B cell (primary cell): ENCODE data around the gene ELL. TPM values are rescaled to one million over a fixed set of nuclear protein-coding genes. Genes with fewer than 3 reads are reported as not detected.
A peak's percentile ranks its signal among the peaks of the same experiment; 100 is the strongest.

Experiments
- ATAC-seq: fragments of 200-7000 bp; cut with Tn5 transposase; one replicate; pipeline ENCODE4 v1.10.0; 2021; ENCODE audit warnings: low read depth, mild to moderate bottlenecking, moderate number of reproducible peaks, moderate library complexity
- CTCF ChIA-PET: fragments of 350-600 bp; sonication (Branson Sonifier 250); formaldehyde crosslinking; loops from one replicate; lab custom pipeline; 2021; ENCODE audit warnings: antibody characterized with exemption, inconsistent platforms; lab: Charles Lee
- POLR2A ChIA-PET: fragments of 350-600 bp; sonication (Branson Sonifier 250); formaldehyde crosslinking; loops from one replicate; lab custom pipeline; 2021; ENCODE audit warnings: antibody characterized with exemption; lab: Charles Lee
- DNase-seq: peaks from one replicate; pipeline ENCODE4 v3.0.0; 2013
- H2AFZ ChIP-seq: 2 replicates; pipeline ENCODE4 v1.6.1; 2012; ENCODE audit warnings: mild to moderate bottlenecking, low read depth, low read length; ENCODE audit not compliant: insufficient read depth, poor library complexity, severe bottlenecking
- H3K27ac ChIP-seq, 2 donors: 1 replicate in 1 of 2; 2 replicates in 1 of 2; pipeline ENCODE4 v1.5.1; 2012 to 2013; ENCODE audit warnings: low read length in 2 of 2, mild to moderate bottlenecking in 2 of 2, moderate library complexity in 1 of 2
- H3K27me3 ChIP-seq, 4 experiments: fragments of 200-600 bp in 1 of 4; sonication (generic) in 1 of 4; replicated peaks in 1 of 4; 1 replicate in 2 of 4; 2 replicates in 2 of 4; pipeline versions ENCODE4 v1.6.1 to v1.7.0; 2013 to 2016; ENCODE audit warnings: low read length in 3 of 4, mild to moderate bottlenecking in 2 of 4, mixed read lengths in 1 of 4, moderate library complexity in 1 of 4; ENCODE audit not compliant: insufficient read depth in 4 of 4, control insufficient read depth in 3 of 4; ENCODE audit errors: control extremely low read depth in 1 of 4
- H3K36me3 ChIP-seq, 2 experiments: replicated peaks in 1 of 2; 1 replicate in 1 of 2; 2 replicates in 1 of 2; pipeline versions ENCODE4 v1.6.1 to v1.7.1; 2013; ENCODE audit warnings: low read length in 1 of 2; ENCODE audit not compliant: insufficient read depth in 2 of 2, control insufficient read depth in 1 of 2; ENCODE audit errors: control extremely low read depth in 1 of 2, extremely low read depth in 1 of 2
- H3K4me1 ChIP-seq, 2 donors: fragments of 200-600 bp in 1 of 2; sonication (generic) in 1 of 2; 1 replicate in 1 of 2; 2 replicates in 1 of 2; pipeline versions ENCODE4 v1.5.1 to v1.6.1; 2013 to 2017; ENCODE audit warnings: low read length in 2 of 2; ENCODE audit not compliant: control insufficient read depth in 2 of 2, insufficient read depth in 2 of 2
- H3K4me2 ChIP-seq: replicated peaks from 2 replicates; pipeline ENCODE3; 2012; ENCODE audit warnings: mild to moderate bottlenecking, low read depth, low read length; ENCODE audit not compliant: poor library complexity, severe bottlenecking
- H3K4me3 ChIP-seq, 5 experiments: fragments of 200-600 bp in 1 of 5; sonication (generic) in 1 of 5; 1 replicate in 3 of 5; 2 replicates in 2 of 5; pipeline versions ENCODE4 v1.5.1 to v1.7.0; 2011 to 2016; ENCODE audit warnings: low read length in 4 of 5, mild to moderate bottlenecking in 4 of 5, low read depth in 2 of 5, control low read depth in 1 of 5, moderate library complexity in 1 of 5; ENCODE audit not compliant: insufficient read depth in 1 of 5; ENCODE audit errors: control extremely low read depth in 1 of 5, extremely low read depth in 1 of 5
- H3K79me2 ChIP-seq: fragments of 200-600 bp; sonication (generic); one replicate; pipeline ENCODE4 v1.6.0; 2016; ENCODE audit warnings: low read length; ENCODE audit not compliant: control insufficient read depth, insufficient read depth
- H3K9ac ChIP-seq: fragments of 200-600 bp; sonication (generic); 2 replicates; pipeline ENCODE4 v1.6.1; 2017; ENCODE audit warnings: mild to moderate bottlenecking, low read length, moderate library complexity
- H3K9me3 ChIP-seq, 3 donors: one replicate each; pipeline versions ENCODE4 v1.6.1 to v1.7.1; 2013; ENCODE audit warnings: low read length in 2 of 3; ENCODE audit not compliant: control insufficient read depth in 2 of 3, insufficient read depth in 1 of 3; ENCODE audit errors: control extremely low read depth in 1 of 3
- H4K20me1 ChIP-seq: 2 replicates; pipeline ENCODE4 v1.6.0; 2012; ENCODE audit warnings: mild to moderate bottlenecking, low read length; ENCODE audit not compliant: insufficient read depth, control insufficient read depth, poor library complexity, severe bottlenecking
- H3K27ac Mint-ChIP-seq: one replicate; pipeline ENCODE4 v1.8.0; 2021; ENCODE audit warnings: mixed read lengths
- H3K27me3 Mint-ChIP-seq: one replicate; pipeline ENCODE4 v1.8.0; 2021; ENCODE audit warnings: mixed read lengths
- H3K4me1 Mint-ChIP-seq: one replicate; pipeline ENCODE4 v1.8.0; 2021; ENCODE audit warnings: mixed read lengths
- H3K4me3 Mint-ChIP-seq: one replicate; pipeline ENCODE4 v1.8.0; 2021; ENCODE audit warnings: mixed read lengths
- H3K9me3 Mint-ChIP-seq: one replicate; pipeline ENCODE4 v1.8.0; 2022; ENCODE audit warnings: mixed read lengths; ENCODE audit not compliant: insufficient read depth
- EZH2 ChIP-seq: IDR thresholded peaks from 2 replicates; pipeline ENCODE4 v1.6.1; 2012; ENCODE audit warnings: borderline replicate concordance, low read depth, mild to moderate bottlenecking, moderate library complexity, low read length; ENCODE audit not compliant: insufficient read depth, poor library complexity, severe bottlenecking
- WGBS: methylation state at CpG from one replicate; pipeline ENCODE4 v1.1.5; 2013; ENCODE audit warnings: missing lambda C conversion rate; ENCODE audit not compliant: insufficient coverage; 5-methylcytosine and 5-hydroxymethylcytosine counted together
- intact Hi-C: fragments of 100-400 bp; cut with micrococcal nuclease; formaldehyde crosslinking; loops from one replicate; pipeline ENCODE4 v1.10.0; 2022
- polyA plus RNA-seq: library from polyadenylated mRNA; depleted of rRNA; stranded (reverse); fragments of >200 nt; gene quantifications from 2 replicates; pipeline ENCODE4 v1.2.3, GENCODE V29; 2012
- total RNA-seq, 2 donors: library from RNA; stranded (reverse); fragments of 120-200 nt in 1 of 2; gene quantifications; 1 replicate in 1 of 2; 2 replicates in 1 of 2; pipeline versions ENCODE4 v1.2.3 to v1.2.4, GENCODE V29; 2013 to 2022
- TF ChIP-seq, protein P1 (sequence below): fragments of 200-600 bp; IDR thresholded peaks from one replicate; pipeline ENCODE4 v1.8.0; 2022; ENCODE audit warnings: antibody characterized with exemption, mild to moderate bottlenecking

ELL gene
- total and polyA plus RNA-seq, 2 donors (not counting 1 experiment from before 2014, with no cell fraction given): 21.2 to 31.4 TPM

DNA sequence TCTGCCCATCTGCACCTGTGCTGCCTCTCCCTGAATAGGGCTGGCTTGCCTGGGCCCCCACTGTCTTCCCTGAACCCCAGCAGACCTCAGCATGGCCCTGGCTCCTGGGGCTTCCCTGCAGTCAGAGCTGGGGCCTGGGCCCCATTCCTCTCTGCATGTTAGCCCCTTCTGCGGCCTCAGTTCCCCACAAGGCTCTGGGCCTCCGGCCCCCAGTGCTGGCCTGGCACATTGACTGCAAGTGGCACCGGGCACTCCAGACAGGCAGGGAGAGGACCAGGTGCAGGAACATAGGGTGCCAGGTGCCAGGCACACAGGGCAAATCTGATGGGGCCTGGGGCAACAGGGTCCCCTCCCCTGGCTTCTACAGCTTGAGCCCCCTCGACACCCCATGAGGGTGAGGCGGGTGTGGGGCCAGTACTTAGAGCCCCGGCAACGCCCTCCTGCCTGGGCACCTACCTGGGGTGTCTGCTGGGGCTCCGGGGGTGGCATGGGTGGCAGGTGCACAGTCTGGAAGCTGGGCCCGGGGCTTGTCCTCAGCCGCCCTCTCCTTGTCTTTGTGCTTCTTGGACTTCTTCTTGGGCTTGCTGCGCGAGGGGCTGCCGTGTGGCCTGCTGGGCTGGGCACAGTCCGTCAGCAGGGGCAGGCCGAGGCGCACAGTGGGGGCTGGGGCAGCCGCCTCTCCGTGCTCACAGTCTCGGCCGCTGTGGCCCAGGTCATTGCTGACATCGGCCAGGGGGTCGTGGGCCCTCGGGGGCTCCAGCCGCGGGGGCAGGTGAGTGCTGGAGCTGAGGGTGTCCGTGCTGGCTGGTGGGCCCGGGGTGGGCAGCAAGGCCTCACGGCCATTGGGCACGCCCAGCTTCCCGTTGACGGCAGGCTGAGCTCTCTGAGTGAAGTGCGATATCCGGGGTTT is 71.6 kb downstream of the ELL start:
- Mint-ChIP-seq H3K4me3 (no peak overlapping the region), H3K9me3 (no peaks in the 10 kb centered on the region), H3K27ac (peak overlapping the region; percentile 71), H3K27me3 (no peaks in the 10 kb centered on the region), H3K4me1 (peaks cover 6% of the 10 kb centered on the region)
- ATAC-seq (no peak), DNase-seq (no peak)
- no peak for TF ChIP-seq EZH2
- TF ChIP-seq, protein P1, sequence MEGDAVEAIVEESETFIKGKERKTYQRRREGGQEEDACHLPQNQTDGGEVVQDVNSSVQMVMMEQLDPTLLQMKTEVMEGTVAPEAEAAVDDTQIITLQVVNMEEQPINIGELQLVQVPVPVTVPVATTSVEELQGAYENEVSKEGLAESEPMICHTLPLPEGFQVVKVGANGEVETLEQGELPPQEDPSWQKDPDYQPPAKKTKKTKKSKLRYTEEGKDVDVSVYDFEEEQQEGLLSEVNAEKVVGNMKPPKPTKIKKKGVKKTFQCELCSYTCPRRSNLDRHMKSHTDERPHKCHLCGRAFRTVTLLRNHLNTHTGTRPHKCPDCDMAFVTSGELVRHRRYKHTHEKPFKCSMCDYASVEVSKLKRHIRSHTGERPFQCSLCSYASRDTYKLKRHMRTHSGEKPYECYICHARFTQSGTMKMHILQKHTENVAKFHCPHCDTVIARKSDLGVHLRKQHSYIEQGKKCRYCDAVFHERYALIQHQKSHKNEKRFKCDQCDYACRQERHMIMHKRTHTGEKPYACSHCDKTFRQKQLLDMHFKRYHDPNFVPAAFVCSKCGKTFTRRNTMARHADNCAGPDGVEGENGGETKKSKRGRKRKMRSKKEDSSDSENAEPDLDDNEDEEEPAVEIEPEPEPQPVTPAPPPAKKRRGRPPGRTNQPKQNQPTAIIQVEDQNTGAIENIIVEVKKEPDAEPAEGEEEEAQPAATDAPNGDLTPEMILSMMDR: no peak
- Histone ChIP-seq H3K4me3 (no peak overlapping the region), H3K27ac (no peak overlapping the region), H3K9ac (no peak overlapping the region), H4K20me1 (peaks cover 49% of the 10 kb centered on the region), H3K9me3 (no peaks in the 10 kb centered on the region), H3K27me3 (no peaks in the 10 kb centered on the region), H2AFZ (no peak overlapping the region), H3K36me3 (peaks cover 0 to 60% of the 10 kb centered on the region in 2 experiments), H3K4me2 (no peak overlapping the region), H3K79me2 (peaks cover 36% of the 10 kb centered on the region), H3K4me1 (peaks cover 0 to 5% of the 10 kb centered on the region in 2 donors)
- CTCF ChIA-PET: interaction anchor here (0.5 to 7.6 kb wide), 13 partner anchors 10 to 1378 kb away, joined by 3 to 85 read pairs (median 5); partner anchors contain the start of genes REX1BD and SSBP4
- intact Hi-C loops: no loop called here
- POLR2A ChIA-PET: no interaction called here
- 88% methylated on average over 33 of the region's 33 CpGs for WGBS

DNA sequence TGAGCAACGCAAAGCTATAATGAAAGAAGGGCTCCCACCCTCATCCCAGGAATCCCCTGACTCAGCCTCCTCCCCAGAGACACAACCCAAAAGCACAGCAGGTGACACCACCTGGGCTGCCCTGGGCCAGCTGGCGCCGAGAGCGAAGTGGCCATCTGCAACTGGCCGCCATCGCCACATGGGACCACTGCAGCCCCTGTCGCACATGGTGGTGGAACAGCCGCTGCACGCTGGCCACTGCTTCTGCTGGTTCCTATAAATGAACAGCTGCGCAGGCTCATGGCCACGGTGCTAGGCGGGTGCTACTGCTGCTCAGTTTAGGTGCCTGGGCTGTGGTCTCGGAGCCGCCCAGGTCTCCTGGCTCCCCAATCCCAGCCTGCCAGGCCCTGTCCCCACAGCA is 72.3 kb downstream of the ELL start:
- no peak overlapping the region for H2AFZ ChIP-seq
- Mint-ChIP-seq H3K27me3 (no peaks in the 10 kb centered on the region), H3K9me3 (no peaks in the 10 kb centered on the region), H3K27ac (no peak overlapping the region), H3K4me1 (peaks cover 6% of the 10 kb centered on the region), H3K4me3 (no peak overlapping the region)
- no peak overlapping the region for H3K27ac ChIP-seq
- no peak overlapping the region for H3K9ac ChIP-seq
- peaks cover 49% of the 10 kb centered on the region for H4K20me1 ChIP-seq
- H3K79me2 ChIP-seq: peaks cover 36% of the 10 kb centered on the region
- H3K36me3 ChIP-seq: peaks cover 0 to 67% of the 10 kb centered on the region in 2 experiments
- DNase-seq (no peak), ATAC-seq (no peak)
- no peaks in the 10 kb centered on the region for H3K27me3 ChIP-seq
- POLR2A ChIA-PET: no interaction called here
- no peak overlapping the region for H3K4me3 ChIP-seq
- 99% methylated on average over 14 of the region's 14 CpGs for WGBS
- CTCF ChIA-PET: interaction anchor here (2.0 to 7.6 kb wide), 3 partner anchors 9 to 397 kb away, joined by 8 to 85 read pairs (median 27); no protein-coding TSS in a partner anchor
- TF ChIP-seq, protein P1: no peak
- no peak for TF ChIP-seq EZH2
- no peak overlapping the region for H3K4me2 ChIP-seq
- intact Hi-C loops: no loop called here
- peaks cover 0 to 5% of the 10 kb centered on the region in 2 donors for H3K4me1 ChIP-seq
- no peaks in the 10 kb centered on the region for H3K9me3 ChIP-seq
